Measurements from ENCODE around the gene CNP.
"Not testable (repeated sequence)": the region's sequence is repeated elsewhere in the genome, so short reads cannot be mapped to it uniquely, and the experiment has no call there.

CNP gene

DNA sequence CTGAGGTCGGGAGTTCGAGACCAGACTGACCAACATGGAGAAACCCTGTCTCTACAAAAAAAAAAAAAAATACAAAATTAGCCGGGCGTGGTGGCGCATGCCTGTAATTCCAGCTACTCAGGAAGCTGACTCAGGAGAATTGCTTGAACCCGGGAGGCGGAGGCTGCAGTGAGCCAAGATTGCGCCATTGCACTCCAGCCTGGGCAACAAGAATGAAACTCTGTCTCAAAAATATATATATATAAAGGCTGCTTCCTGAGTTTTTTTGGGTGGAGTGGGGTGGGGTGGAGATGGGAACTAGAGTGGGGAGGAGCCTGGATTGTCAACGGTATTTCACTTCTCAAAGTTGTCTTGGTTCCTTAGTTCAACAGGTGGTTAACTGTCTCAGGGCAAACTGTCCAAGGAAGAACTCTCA lies 43.7 kb downstream of the CNP start:
- not testable (repeated sequence) for DNase-seq

DNA sequence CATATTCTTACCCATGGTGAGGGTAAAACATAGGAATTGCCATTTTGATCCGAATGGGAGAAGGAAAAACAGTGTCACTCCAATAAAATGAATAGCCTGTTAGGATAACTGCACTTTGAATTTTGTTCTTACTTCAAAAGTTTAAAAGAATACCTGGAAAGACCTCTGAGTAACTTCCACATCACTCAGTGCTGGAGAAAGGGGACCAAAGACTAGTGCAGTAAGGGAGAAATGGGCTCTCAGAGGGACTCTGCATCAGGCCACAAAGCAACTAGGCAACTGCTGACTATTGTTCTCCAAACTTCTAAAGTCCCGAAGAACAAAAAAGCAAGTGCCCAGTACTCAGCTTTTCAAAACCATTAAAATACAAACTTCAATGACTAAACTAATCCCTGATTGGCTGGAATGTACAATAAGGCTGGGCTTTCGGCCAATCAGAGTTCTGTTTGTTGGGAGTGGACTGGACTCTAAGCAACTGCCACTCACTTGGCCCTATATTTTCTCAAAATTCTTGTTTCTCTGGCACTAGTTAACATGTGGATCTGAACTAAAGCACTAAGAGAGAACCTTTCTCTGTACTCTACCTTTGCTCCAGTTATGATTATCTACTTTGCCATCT lies 44.4 kb downstream of the CNP start:
- DNase-seq = no peak

DNA sequence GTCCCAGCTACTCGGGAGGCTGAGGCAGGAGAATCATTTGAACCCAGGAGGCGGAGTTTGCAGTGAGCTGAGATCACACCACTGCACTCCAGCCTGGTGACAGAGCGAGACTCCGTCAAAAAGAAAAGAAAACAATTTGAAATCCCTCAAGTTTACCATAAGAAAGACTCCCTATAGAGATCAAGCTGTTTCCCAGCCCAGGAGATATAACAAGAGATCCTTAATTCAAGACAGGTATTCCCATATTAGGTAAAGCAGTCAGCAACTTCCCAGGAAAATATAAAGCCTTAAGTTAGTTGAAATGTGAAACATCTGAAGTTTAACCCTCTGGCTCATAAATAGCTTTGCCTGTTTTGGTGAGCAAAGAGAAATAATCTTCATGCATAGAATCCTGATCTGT lies 45.8 kb downstream of the CNP start:
- DNase-seq = not testable (repeated sequence)

DNA sequence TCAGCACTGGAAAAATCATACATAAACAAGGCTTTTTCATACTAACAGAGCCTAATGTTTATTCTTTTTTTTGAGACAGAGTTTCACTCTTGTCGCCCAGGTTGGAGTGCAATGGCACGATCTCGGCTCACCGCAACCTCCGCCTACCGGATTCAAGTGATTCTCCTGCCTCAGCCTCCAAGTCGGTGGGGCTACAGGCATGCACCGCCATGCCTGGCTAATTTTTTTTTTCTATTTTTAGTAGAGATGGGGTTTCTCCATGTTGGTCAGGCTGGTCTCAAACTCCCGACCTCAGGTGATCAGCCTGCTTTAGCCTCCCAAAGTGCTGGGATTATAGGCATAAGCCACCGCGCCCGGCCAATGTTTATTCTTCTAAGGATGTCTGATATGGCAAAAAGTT lies 47.1 kb downstream of the CNP start:
- not testable (repeated sequence) for DNase-seq

DNA sequence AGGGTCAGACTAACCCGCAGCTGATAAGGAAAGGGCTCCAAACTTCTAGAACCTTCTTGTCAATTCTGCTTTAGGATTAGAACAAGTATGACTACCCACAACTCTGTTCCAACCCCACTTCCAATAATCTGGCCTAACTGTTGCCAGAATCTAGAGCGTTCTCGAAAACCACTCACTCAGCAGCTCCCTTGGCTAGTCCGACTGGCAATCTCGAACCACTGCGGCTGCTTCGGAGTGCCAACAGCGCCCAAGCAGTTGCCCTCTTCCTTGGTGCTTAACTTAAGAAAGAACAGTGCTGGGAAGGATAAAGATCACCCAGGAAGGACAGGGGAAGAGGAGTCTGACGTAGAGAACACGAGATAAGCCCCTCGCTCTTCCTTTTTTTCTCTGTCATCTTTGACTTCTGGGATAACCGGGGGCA lies 49.8 kb downstream of the CNP start:
- no peak for DNase-seq

DNA sequence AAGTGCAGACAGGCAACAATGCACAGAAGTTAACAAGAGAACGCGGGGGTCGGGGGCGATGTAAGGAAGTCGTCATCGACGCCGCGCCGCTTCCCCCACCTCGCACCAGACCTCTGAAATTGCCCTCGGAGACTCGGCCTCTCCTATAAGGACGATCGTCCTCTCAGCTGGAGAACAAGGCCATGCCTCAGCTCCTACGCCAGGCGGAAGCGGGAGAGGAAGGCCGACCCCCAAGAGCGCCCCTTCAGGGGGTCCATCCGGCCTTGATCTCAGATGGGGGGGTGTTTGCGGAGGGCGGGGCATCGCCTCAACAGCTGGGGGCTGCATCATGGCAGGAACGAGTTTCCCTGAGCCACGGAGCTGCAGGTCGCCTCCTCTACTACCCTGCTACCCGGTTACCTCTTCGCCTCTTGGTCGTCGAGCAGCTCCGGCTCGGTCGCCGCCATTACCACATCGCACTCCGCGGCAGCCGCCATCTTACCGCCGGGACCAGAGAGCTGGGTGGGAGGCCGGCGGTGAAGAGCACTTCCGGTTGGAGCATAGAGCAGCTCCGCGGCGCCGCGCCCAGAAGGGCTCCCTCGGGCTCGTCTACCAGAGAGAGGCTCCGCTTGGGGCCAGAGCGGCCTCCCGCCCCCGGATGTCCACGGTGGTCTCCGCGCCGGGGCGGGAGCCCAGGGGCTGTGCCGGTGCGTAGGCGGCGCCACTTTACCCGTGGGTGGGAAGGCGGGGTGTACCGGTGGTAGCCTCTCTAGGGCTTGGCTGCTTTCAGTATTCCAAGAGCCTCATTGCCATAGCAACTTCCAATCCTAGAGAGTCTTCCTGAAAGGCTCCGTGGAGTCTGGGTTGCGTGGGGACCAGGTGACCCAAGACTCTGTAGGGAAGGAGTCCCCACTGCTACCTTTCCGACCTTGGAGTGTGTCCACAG lies 50.6 kb downstream of the CNP start, which contains the start of gene DNAJC7:
Gene DNAJC7, minus strand, starts transcription at position 499 of the 925 bp plus-strand sequence. Its CDS starts 23 bp downstream, at position 476.
- DNase-seq = peak; percentile 88

DNA sequence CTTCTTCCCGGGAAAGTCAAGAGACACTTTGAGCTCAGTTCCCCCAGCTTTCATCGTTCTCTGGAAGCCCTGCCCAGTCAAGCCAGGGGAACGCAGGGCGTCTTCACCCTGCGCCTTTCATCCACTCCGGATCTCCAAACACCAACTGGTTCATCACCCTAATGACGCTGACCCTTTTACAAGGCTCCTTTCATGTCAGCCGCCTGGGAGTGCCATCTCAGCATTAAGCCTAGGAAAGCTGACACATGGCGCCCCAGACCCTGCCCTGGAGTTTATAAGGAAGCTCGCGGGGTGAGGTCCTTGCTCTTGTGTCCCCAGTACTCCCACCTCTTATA lies 51.2 kb downstream of the CNP start:
- DNase-seq = no peak

DNA sequence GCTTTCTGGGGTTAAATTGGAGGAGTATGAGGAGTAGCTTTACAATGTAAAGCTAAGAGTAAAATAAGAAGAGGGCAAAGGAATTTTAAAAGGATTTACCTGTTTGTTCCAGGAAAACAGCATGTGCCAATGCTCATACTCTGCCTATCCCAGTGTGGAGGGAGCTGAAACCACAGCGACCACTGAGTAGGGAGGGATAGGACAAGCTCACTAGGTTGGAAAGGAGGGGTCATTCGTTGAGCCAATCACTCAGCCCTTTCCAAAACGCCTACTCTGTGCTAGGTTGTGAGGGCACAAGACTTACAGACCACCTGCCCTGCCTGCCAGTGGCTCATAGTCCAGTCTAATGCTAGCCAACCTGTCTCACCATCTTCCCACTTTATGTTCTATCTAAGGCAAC lies 51.7 kb downstream of the CNP start:
- no peak for DNase-seq

DNA sequence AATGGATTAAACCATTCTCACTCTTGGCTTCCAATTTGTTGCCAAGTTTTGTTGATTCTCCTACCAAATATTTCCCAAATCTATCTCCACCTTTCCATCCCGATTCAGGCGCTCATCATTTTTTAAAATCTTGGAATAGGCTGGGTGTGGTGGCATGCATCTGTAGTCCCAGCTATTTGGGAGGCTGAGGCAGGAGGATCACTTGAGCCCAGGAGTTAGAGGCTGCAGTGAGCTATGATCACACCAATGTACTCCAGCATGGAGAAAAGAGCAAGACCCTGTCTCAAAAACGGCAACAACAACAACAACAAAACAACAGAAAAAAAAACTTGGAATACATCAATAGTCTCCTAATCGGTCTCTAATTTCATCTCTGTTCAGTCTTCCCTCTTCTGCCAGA lies 52.4 kb downstream of the CNP start:
- no peak for DNase-seq

DNA sequence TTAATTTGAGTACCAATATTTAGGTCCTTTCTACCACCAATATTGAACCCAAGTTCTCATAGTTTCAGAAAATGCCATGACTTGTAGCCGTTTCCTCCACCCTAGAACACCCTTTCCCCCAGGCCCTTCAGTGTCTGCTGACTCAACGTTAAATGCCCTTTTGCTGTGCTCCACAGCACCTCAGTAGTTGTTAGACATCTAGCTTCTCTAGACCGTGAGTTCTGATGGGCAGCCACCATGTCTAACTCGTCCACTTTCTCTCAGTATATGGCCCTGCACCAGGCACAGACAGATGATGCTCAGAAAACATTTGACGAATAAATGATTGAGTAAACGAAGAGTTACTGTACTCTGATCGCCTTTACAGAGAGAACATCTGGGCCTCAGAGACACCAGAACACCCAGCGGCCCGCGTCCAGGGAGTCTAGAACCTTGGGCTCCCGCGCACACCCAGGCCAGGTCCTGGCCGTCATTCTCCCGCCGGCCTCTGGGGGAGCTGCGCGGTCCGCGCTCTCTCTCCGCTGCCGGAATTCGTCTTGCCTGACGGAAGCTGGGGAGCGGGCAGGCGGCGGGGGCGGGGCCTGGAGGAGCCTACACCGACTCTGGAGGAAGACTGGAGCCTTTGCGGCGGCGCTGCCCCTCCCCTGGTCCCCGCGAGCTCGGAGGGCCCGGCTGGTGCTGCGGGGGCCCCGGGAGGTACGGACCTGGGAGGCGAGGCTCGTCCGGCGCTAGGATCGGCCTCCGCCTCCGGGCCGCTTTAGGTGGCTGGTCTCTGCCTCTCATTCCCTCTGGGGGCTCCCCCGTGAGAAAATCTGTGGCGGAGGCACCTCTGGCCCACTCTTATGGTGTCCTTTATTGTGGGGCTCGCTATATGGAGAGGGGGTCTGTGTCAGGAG lies 53.2 kb downstream of the CNP start, which contains the start of gene NKIRAS2:
Gene NKIRAS2, plus strand, starts transcription at position 582 of the 896 bp plus-strand sequence. CDS start 1,488 bp downstream, outside the sequence.
- peak; percentile 83 for DNase-seq

DNA sequence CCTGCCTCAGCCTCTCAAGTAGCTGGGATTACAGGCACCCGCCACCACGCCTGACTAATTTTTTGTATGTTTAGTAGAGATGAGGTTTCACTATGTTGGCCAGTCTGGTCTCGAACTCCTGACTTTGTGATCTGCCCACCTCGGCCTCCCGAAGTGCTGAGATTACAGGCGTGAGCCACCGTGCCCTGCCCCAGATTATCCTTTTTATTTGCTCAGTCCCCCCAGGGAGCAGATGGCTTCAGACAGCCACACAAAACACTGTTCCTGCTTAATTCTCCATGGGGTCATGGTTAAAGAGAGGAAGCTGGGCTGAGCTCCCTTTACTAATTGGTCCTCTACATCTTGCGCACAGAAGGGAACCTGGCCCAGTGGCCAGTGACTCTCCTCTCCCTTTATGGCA lies 54.2 kb downstream of the CNP start:
- DNase-seq = not testable (repeated sequence)

DNA sequence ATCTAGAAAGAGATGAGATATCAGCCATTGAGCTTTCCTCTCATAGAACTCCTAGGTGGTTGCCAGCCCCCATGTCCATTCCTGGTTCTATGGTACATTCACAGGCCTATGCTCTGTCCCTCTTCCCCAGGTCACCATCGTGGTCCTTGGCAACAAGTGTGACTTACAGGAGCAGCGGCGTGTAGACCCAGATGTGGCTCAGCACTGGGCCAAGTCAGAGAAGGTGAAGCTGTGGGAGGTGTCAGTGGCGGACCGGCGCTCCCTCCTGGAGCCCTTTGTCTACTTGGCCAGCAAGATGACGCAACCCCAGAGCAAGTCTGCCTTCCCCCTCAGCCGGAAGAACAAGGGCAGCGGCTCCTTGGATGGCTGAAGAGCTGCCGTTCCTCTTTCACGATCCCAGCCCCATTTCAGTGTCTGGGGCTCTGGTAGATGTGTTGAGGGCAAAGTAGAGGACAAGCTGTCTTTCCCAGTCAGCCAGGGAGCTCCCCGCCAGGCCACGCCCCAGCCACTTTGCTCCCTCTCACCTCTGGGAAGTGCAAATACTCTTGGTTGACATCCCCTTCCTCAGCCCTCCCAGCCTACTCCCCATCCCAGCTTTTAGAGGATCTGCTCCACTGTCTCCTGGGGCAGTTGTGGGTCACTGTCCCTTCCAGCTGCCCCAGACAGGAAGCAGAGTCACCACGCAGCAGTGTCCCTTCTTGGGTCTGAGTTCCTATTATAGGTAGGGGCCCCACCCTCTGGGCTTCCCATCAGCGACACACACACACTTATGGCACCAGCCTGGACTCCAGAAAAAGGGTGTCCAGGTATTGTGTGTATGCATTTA lies 57.1 kb downstream of the CNP start:
- no peak for DNase-seq

DNA sequence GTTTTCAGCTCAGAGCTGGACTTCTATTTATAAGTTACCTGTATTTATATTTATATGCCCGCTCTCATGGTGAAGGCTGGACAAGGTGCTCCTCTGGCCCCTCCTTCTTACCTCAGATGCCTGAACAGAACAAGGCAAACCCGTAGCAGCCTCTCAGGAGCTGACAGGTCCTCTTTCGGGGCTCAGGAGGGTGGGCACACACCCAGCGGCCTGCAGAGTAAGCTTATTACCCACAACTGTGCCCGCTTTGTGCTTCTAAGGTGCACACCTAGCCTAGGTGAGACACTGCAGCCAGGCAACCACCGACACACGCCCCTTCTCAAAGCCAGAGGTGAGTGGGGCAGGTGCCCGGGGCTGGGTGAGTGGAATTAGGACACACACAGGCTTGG lies 58.6 kb downstream of the CNP start:
- no peak for DNase-seq

DNA sequence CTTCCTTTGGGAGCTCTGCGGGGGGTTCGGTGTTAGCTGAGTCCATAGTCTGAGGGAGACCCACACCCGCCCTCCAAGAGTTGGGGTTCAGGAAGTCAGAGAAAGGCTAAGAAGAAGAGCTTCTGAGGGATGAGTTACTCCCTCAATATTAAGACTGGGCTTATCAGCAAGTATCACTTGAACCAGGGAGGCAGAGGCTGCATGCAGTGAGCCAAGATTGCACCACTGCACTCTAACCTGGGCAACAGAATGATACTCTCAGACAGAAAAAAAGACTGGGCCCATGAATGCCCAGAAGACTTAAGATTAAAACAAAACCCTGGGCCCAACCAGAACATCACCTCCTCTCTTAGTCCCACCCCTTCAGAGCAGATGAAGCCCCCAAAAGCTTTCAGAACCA lies 59.3 kb downstream of the CNP start:
- no peak for DNase-seq

DNA sequence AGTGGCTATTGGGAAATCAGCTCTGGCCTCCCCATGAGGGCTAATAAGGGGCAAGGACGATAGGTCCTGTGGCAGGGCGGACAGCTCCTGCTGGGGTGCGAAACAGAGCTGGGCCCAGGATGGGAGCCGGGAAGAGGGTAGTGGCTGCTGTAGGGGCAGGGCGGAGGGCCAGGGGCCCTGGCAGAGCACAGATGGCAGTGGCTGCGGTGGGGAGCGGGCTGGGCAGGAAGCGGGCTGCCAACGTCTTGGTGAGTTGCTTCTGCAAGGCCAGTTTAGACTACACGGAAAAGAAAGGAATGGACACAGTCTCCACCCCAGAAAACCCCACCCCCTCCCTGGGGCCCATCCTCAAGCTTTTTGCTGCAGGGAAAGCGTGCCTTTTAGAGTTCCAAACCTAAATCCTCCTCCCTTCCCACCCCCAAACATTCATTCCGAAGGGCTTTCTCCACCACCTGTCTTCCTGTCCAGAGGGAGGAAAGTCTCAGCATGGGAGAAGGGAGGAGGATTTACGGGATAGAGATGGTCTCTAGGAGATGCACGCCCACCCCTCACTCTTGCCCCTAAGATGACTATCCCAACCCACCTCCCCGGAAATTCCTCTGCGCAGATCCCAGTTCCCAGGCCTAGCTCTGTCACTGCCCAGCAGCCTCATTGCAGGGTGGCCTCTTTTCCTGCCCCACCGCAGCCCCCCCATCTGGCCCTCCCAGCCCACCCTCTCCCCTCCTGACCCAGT lies 60.4 kb downstream of the CNP start:
- no peak for DNase-seq

Measured in NCI-H1105 (cell line).